DMS53 (cell line): Measurements from ENCODE around the gene E2F1.
"Not testable (repeated sequence)": the region's sequence is repeated elsewhere in the genome, so short reads cannot be mapped to it uniquely, and the experiment has no call there.

Experiments used
- DNase-seq: peaks from one replicate; lab custom pipeline; 2025; lab: John Stamatoyannopoulos, UW

E2F1 gene

DNA sequence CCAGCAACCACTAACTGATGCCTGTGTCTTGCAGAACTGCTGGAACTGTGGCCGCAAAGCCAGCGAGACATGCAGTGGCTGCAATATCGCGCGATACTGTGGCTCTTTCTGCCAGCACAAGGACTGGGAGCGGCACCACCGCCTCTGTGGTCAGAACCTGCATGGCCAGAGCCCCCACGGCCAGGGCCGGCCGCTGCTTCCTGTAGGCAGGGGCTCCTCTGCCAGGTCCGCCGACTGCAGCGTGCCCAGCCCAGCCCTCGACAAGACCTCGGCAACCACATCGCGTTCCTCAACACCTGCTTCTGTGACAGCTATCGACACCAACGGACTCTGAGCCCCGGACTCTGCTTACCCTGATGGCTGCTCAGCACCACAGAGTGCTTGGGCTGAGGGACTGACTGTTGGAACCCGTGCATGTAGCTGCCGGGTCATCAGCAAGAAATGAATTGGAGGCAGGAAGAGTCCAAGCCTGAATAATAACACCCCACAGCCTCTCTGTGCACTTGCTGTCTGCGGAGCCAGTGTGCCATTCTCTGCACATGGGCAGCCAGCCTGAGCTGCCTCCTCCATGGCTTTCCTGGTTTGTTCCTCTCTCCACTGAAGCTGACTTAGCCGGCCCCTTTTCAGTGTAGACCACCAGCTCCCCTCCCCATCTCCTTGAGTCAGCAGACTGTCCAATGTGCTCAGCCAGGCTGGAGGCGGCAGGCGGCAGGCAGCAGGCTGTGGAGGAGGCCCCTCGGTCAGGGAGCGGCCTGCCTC lies 41.7 kb downstream of the E2F1 start:
- DNase-seq: no peak

DNA sequence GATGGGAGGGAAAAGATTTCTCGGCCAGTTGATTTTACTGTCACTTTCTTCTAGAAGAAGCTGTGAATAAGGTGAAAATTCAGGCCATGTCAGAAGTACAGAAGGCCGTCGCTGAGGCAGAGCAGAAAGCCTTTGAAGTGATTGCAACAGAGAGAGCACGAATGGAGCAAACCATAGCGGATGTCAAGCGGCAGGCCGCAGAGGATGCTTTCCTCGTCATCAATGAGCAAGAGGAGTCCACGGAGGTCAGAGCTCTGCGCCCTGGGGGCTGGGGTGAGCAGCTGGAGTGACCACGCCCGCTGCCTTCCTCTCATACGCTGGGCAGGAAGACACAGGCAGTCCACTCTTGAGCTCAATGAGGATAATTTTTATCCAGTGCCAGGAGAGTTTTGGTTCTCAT lies 45.9 kb downstream of the E2F1 start:
- DNase-seq: no peak

DNA sequence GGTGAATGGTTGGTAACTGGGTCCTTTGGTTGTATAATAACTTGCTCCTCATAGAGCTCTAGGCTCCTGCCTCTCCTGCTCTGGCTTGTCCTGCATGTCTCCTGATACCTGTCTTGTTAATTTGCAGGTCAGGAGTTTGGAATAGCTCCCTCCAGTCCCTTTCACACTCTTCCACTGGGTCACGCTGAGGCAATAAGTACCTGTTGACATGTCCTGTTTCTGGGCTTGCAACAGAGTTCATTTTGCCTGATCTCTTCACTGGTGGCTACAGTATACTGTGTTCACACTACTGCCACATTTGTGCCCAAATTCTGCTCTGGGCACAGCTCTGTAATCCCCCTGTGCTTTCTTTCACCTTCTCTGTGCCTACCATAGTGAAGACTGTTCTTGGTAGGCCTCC lies 49.4 kb downstream of the E2F1 start:
- no peak for DNase-seq

DNA sequence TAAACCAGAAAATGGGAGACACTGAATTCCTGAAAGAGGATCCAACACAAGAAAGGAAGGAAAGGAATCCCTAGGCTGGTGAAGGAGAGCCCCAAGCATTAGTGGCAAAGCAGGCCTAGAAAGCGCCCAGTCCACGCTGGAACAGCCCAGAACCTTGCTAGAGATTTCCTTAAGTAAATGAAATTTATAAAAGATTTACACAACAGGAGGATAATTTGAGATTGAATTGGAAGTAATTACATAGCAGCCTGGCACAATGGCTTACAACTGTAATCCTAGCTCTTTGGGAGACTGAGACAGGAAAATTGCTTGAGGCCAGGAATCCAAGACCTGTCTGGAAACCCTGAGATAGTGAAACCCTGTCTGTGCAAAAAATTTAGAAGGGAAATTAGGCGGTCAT lies 50.8 kb downstream of the E2F1 start:
- DNase-seq: no peak

DNA sequence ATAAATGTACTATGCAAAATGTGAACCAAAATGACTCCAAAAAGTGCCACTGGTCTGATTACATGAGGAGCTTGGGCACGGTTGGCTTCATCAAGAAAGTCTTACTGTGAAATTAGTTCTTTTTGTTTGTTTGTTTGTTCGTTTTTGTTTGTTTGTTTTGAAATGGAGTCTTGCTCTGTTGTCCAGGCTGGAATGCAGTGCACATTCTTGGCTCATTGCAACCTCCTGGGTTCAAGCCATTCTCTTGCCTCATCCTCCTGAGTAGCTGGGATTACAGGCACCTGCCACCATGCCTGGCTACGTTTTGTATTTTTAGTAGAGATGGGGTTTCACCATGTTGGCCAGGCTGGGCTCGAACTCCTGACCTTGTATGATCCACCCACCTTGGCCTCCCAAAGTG lies 54.3 kb downstream of the E2F1 start:
- not testable (repeated sequence) for DNase-seq

DNA sequence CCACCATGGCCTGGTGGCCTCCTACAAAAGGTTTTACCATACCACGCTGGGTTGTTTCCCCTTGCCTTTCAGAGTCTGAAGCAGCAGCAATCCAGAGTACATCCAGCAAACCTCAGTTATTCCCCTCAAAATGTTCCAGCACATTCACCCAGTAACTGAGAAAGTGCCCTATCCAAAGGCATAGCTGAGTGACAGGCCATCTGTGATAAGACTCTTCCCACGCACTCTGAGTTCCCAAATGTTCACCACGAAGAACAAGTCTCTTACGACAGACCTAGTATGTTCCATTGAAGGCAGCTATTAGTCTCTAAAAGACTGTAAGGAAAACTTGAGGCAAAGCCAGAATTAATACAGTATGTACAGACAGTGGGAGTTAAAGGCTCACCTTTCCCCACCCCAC lies 55.7 kb downstream of the E2F1 start:
- DNase-seq: no peak

DNA sequence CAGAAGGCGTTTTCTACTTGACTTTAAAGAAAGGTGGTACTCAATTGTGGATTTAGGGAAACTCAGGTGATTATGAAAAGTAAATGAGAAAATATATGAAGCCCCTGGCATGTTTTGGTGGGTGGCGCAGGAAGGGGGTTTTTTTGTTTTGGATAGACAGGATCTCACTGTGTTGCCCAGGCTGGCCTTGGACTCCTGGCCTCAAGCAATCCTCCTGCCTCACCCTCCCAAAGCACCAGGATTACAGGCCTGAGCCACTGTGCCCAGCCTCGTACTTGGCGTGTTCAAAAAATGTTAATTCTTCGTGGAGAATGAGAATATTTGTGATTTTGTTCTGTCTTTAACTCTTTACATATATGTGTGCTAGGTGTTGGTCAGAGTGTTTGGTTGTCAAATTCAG lies 56.2 kb downstream of the E2F1 start:
- no peak for DNase-seq

DNA sequence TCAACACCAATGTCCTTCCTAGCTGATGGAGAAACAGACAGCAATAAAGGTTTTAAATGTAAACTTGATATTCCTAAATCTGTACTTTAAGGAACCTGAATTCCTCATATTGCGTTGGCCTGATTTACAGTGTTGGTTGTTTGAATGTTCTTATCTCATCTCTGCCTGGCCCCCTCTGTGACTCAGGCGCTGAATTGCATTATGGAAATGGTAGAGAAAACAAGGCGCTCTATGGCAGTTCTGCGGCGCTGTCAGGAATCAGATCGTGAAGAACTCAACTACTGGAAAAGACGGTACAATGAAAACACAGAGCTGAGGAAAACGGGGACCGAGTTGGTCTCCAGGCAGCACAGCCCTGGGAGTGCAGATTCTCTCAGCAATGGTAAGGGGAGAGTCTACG lies 56.7 kb downstream of the E2F1 start:
- DNase-seq: no peak

DNA sequence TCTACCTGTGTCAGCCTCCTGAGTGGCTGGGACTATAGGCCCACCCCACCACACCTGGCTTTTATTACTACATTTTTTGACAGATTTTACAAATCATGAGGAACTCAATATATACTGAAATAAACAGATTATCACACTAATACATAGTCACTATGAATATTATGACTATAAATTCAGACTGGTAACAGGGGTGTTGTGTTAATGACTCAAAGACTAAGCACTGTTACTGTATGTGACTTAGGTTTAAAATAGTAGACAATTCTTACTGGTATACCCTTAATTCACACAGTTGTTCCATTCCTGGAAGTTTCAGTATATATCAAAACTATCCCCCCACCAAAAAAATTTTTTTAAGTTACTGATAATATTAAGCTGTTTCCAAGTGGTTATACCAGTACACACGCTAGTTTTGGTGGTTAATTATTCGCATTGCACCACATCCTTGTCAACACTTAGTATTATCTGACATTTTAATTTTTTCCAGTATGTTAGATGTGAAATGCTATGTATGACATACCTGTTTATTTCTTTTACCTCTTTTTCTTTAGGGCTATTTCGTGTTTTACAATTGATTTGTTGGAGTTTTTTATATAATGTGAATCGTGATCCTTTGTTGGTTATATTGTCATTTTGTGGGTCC lies 58.5 kb downstream of the E2F1 start:
- no peak for DNase-seq

DNA sequence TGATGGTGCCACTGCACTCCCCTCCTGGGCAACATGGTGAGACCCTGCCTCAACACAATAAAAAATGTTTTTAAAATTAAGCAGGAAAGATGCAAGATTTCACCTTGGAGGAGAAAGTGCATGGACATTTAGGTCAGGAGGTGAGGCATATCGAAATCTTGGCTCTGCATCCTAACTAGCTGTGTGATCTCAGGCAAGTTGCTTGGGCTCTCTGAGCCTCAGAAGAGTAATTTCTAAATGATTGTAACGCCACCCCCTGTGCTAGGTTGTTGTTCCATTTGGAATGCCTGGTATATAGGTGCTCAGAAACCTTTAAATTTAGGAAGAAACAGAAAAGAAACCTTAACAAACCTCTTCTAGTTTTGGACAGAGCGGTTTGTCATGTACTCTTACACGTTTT lies 60.0 kb downstream of the E2F1 start:
- DNase-seq: no peak
